ENCODE data around the gene RUNX1. TPM values are rescaled to one million over a fixed set of nuclear protein-coding genes. Genes with fewer than 3 reads are reported as not detected.

The RUNX1 gene
- total and polyA plus RNA-seq, 2 donors (not counting 1 experiment from before 2014, with no cell fraction given), result 26.3 to 73.0 TPM

- ATAC-seq (ENCODE audit: low read depth) (no peak), DNase-seq (no peak)
- Histone ChIP-seq H3K9me3 (ENCODE audit: control extremely low read depth in 1 of 3, control insufficient read depth in 2 of 3, insufficient read depth in 1 of 3, low read length in 2 of 3) (no peaks in the 10 kb centered on the region), H3K4me1 (ENCODE audit: control insufficient read depth in 2 of 2, insufficient read depth in 2 of 2, low read length in 2 of 2) (peaks cover 49 to 50% of the 10 kb centered on the region in 2 donors), H3K27me3 (replicated peaks in 1 of 4; ENCODE audit: control extremely low read depth in 1 of 4, control insufficient read depth in 3 of 4, insufficient read depth in 4 of 4, low read length in 3 of 4) (no peaks in the 10 kb centered on the region), H4K20me1 (ENCODE audit: control insufficient read depth, insufficient read depth, low read length, poor library complexity, severe bottlenecking) (peaks cover 79% of the 10 kb centered on the region), H3K27ac (ENCODE audit: low read length in 2 of 2) (peak overlapping the region in 1 of 2 donors; percentile 33), H2AFZ (ENCODE audit: insufficient read depth, low read depth, low read length, poor library complexity, severe bottlenecking) (no peak overlapping the region), H3K4me3 (ENCODE audit: control extremely low read depth in 1 of 5, extremely low read depth in 1 of 5, insufficient read depth in 1 of 5, low read depth in 2 of 5, low read length in 4 of 5) (no peak overlapping the region), H3K79me2 (ENCODE audit: control insufficient read depth, insufficient read depth, low read length) (peaks cover 78% of the 10 kb centered on the region), H3K36me3 (replicated peaks in 1 of 2; ENCODE audit: control extremely low read depth in 1 of 2, control insufficient read depth in 1 of 2, extremely low read depth in 1 of 2, insufficient read depth in 2 of 2, low read length in 1 of 2) (peaks cover 3% of the 10 kb centered on the region in 2 experiments), H3K9ac (ENCODE audit: low read length) (no peak overlapping the region), H3K4me2 (replicated peaks; ENCODE audit: low read depth, low read length, poor library complexity, severe bottlenecking) (peak overlapping the region; percentile 49)
- Mint-ChIP-seq H3K27me3 (no peaks in the 10 kb centered on the region), H3K4me3 (peak overlapping the region; percentile 5), H3K9me3 (ENCODE audit: insufficient read depth) (no peaks in the 10 kb centered on the region), H3K27ac (no peak overlapping the region), H3K4me1 (peaks cover 62% of the 10 kb centered on the region)
- intact Hi-C loops (cut with micrococcal nuclease), result loop anchor here (2.0 to 10.0 kb wide), 3 partner anchors 14 to 50 kb away; no protein-coding TSS in a partner anchor
- ChIA-PET CTCF (interaction anchor here (1.2 kb wide), 1 partner anchor 9 kb away, joined by 3 read pairs; no protein-coding TSS in a partner anchor), POLR2A (no interaction called here)
- TF ChIP-seq CTCF (IDR thresholded peaks at IDR 0.05) (no peak), EZH2 (IDR thresholded peaks at IDR 0.05; ENCODE audit: borderline replicate concordance, insufficient read depth, low read depth, low read length, poor library complexity, severe bottlenecking) (no peak)
- WGBS (ENCODE audit: insufficient coverage), result 8% methylated on average over 2 of the region's 3 CpGs
Measured at GRCh38 chr21:34984356-34985058, 64.6 kb downstream of the RUNX1 start.

- Histone ChIP-seq H3K4me2 (replicated peaks; ENCODE audit: low read depth, low read length, poor library complexity, severe bottlenecking) (peak overlapping the region; percentile 49), H3K79me2 (ENCODE audit: control insufficient read depth, insufficient read depth, low read length) (peaks cover 85% of the 10 kb centered on the region), H2AFZ (ENCODE audit: insufficient read depth, low read depth, low read length, poor library complexity, severe bottlenecking) (no peak overlapping the region), H3K4me1 (ENCODE audit: control insufficient read depth in 2 of 2, insufficient read depth in 2 of 2, low read length in 2 of 2) (peaks cover 48 to 49% of the 10 kb centered on the region in 2 donors), H4K20me1 (ENCODE audit: control insufficient read depth, insufficient read depth, low read length, poor library complexity, severe bottlenecking) (peaks cover 79% of the 10 kb centered on the region), H3K9me3 (ENCODE audit: control extremely low read depth in 1 of 3, control insufficient read depth in 2 of 3, insufficient read depth in 1 of 3, low read length in 2 of 3) (no peaks in the 10 kb centered on the region), H3K27me3 (replicated peaks in 1 of 4; ENCODE audit: control extremely low read depth in 1 of 4, control insufficient read depth in 3 of 4, insufficient read depth in 4 of 4, low read length in 3 of 4) (no peaks in the 10 kb centered on the region), H3K9ac (ENCODE audit: low read length) (no peak overlapping the region), H3K36me3 (replicated peaks in 1 of 2; ENCODE audit: control extremely low read depth in 1 of 2, control insufficient read depth in 1 of 2, extremely low read depth in 1 of 2, insufficient read depth in 2 of 2, low read length in 1 of 2) (peaks cover 3% of the 10 kb centered on the region in 2 experiments), H3K4me3 (ENCODE audit: control extremely low read depth in 1 of 5, extremely low read depth in 1 of 5, insufficient read depth in 1 of 5, low read depth in 2 of 5, low read length in 4 of 5) (no peak overlapping the region), H3K27ac (ENCODE audit: low read length in 2 of 2) (no peak overlapping the region)
- Mint-ChIP-seq H3K27me3 (no peaks in the 10 kb centered on the region), H3K4me1 (peaks cover 55% of the 10 kb centered on the region), H3K9me3 (ENCODE audit: insufficient read depth) (no peaks in the 10 kb centered on the region), H3K27ac (peak overlapping the region; percentile 56), H3K4me3 (peak overlapping the region; percentile 33)
- ATAC-seq (ENCODE audit: low read depth) (peak; percentile 29), DNase-seq (no peak)
- no peak for TF ChIP-seq EZH2 (IDR thresholded peaks at IDR 0.05; ENCODE audit: borderline replicate concordance, insufficient read depth, low read depth, low read length, poor library complexity, severe bottlenecking)
- TF ChIP-seq CTCF (IDR thresholded peaks at IDR 0.05), result no peak
- POLR2A ChIA-PET, result no interaction called here
- CTCF ChIA-PET, result interaction anchor here (0.7 to 1.2 kb wide), 5 partner anchors 8 to 64 kb away, joined by 3 to 5 read pairs (median 3); no protein-coding TSS in a partner anchor
- intact Hi-C loops (cut with micrococcal nuclease), result loop anchor here (2.0 to 10.0 kb wide), 2 partner anchors 13 to 49 kb away; no protein-coding TSS in a partner anchor
Measured at GRCh38 chr21:34983680-34984086, 65.4 kb downstream of the RUNX1 start.

Data from B cell (primary cell).